WTC11 (cell line): ENCODE results near the gene CYB5A. TPM values are rescaled to one million over a fixed set of nuclear protein-coding genes. Genes with fewer than 3 reads are reported as not detected.

ENCODE experiments used
- ATAC-seq: fragments of 200-7000 bp; cut with Tn5 transposase; 2 replicates; pipeline ENCODE4 v1.10.0; 2021; ENCODE audit warnings: mild to moderate bottlenecking, moderate library complexity
- CTCF ChIA-PET: fragments of 300-600 bp; sonication (Branson Sonifier 250); formaldehyde crosslinking; loops from one replicate; lab custom pipeline; 2021; ENCODE audit warnings: antibody characterized with exemption; lab: Charles Lee
- POLR2A ChIA-PET: fragments of 350-600 bp; sonication (Branson Sonifier 250); formaldehyde crosslinking; loops from one replicate; lab custom pipeline; 2021; ENCODE audit warnings: antibody characterized with exemption; lab: Charles Lee
- DNase-seq: peaks from one replicate; pipeline ENCODE4 v3.0.0; 2021; ENCODE audit warnings: low spot score
- H3K27ac Mint-ChIP-seq: 2 replicates; pipeline ENCODE4 v1.8.0; 2021; ENCODE audit warnings: mixed read lengths
- H3K27me3 Mint-ChIP-seq: 2 replicates; pipeline ENCODE4 v1.8.0; 2021; ENCODE audit warnings: low read depth, mild to moderate bottlenecking, moderate library complexity, mixed read lengths
- H3K36me3 Mint-ChIP-seq: 2 replicates; pipeline ENCODE4 v1.8.0; 2021; ENCODE audit warnings: mixed read lengths
- H3K4me1 Mint-ChIP-seq: 2 replicates; pipeline ENCODE4 v1.8.0; 2022; ENCODE audit warnings: mixed read lengths
- H3K4me3 Mint-ChIP-seq: 2 replicates; pipeline ENCODE4 v1.8.0; 2021; ENCODE audit warnings: mild to moderate bottlenecking, moderate library complexity, mixed read lengths
- H3K9me3 Mint-ChIP-seq: 2 replicates; pipeline ENCODE4 v1.8.0; 2021; ENCODE audit warnings: mixed read lengths
- CREB1 ChIP-seq: sonication (generic); formaldehyde crosslinking; IDR thresholded peaks from 2 replicates; pipeline ENCODE4 v1.8.0; 2023; ENCODE audit warnings: mild to moderate bottlenecking, missing genetic modification reagents
- FOXJ3 ChIP-seq: sonication (generic); formaldehyde crosslinking; IDR thresholded peaks from 2 replicates; pipeline ENCODE4 v1.9.0; 2021; ENCODE audit warnings: missing genetic modification reagents, mild to moderate bottlenecking, borderline replicate concordance
- GRHL2 ChIP-seq: fragments of 250-450 bp; sonication (Bioruptor Pico); IDR thresholded peaks from 2 replicates; pipeline ENCODE4 v1.8.0; 2022; ENCODE audit warnings: mild to moderate bottlenecking, moderate library complexity; ENCODE audit not compliant: insufficient replicate concordance, severe bottlenecking
- JUN ChIP-seq: sonication (generic); formaldehyde crosslinking; IDR thresholded peaks from 2 replicates; pipeline ENCODE4 v1.8.0; 2023; ENCODE audit warnings: mild to moderate bottlenecking, missing genetic modification reagents
- NR3C1 ChIP-seq: sonication (generic); formaldehyde crosslinking; conservative IDR thresholded peaks from 2 replicates; pipeline ENCODE4 v1.8.1; 2023; ENCODE audit warnings: low read depth, mild to moderate bottlenecking, missing genetic modification reagents
- RELA ChIP-seq: sonication (generic); formaldehyde crosslinking; IDR thresholded peaks from 2 replicates; pipeline ENCODE4 v1.8.1; 2022; ENCODE audit warnings: missing genetic modification reagents, mild to moderate bottlenecking, borderline replicate concordance
- TEAD1 ChIP-seq: sonication (generic); formaldehyde crosslinking; IDR thresholded peaks from 2 replicates; pipeline ENCODE4 v1.8.0; 2022; ENCODE audit warnings: mild to moderate bottlenecking, missing genetic modification reagents
- ZNF219 ChIP-seq: sonication (generic); formaldehyde crosslinking; IDR thresholded peaks from 2 replicates; pipeline ENCODE4 v1.8.0; 2023; ENCODE audit warnings: missing genetic modification reagents, mild to moderate bottlenecking, borderline replicate concordance
- ZNF396 ChIP-seq: fragments of 250-450 bp; sonication (Bioruptor Pico); IDR thresholded peaks from 2 replicates; pipeline ENCODE4 v1.8.0; 2021; ENCODE audit warnings: mild to moderate bottlenecking, moderate library complexity, borderline replicate concordance
- total RNA-seq: library from RNA; stranded (reverse); gene quantifications from 3 replicates; pipeline ENCODE4 v1.2.3, GENCODE V29; 2021
- TF ChIP-seq, protein P1 (sequence below): sonication (generic); formaldehyde crosslinking; IDR thresholded peaks from 2 replicates; pipeline ENCODE4 v1.8.1; 2023; ENCODE audit warnings: mild to moderate bottlenecking, missing genetic modification reagents
- TF ChIP-seq, protein P2 (sequence below): fragments of 250-450 bp; sonication (Bioruptor Pico); IDR thresholded peaks from 2 replicates; pipeline ENCODE4 v2.1.2; 2022; ENCODE audit warnings: mild to moderate bottlenecking, moderate library complexity
- TF ChIP-seq, protein P3 (sequence below): sonication (generic); formaldehyde crosslinking; IDR thresholded peaks from 2 replicates; pipeline ENCODE4 v1.8.1; 2022; ENCODE audit warnings: mild to moderate bottlenecking, moderate library complexity, missing genetic modification reagents
- TF ChIP-seq, protein P4 (sequence below): fragments of 250-450 bp; sonication (Bioruptor Pico); conservative IDR thresholded peaks from 2 replicates; pipeline ENCODE4 v1.9.0; 2021; ENCODE audit warnings: mild to moderate bottlenecking
- TF ChIP-seq, protein P5 (sequence below): sonication (generic); formaldehyde crosslinking; IDR thresholded peaks from 2 replicates; pipeline ENCODE4 v1.8.1; 2023; ENCODE audit warnings: mild to moderate bottlenecking, missing genetic modification reagents, moderate library complexity
- TF ChIP-seq, protein P6 (sequence below): sonication (generic); formaldehyde crosslinking; IDR thresholded peaks from 2 replicates; pipeline ENCODE4 v1.8.0; 2023; ENCODE audit warnings: missing genetic modification reagents, mild to moderate bottlenecking, borderline replicate concordance

CYB5A gene
- total RNA-seq, 1 experiment from 2014 or later: 127 TPM

DNA sequence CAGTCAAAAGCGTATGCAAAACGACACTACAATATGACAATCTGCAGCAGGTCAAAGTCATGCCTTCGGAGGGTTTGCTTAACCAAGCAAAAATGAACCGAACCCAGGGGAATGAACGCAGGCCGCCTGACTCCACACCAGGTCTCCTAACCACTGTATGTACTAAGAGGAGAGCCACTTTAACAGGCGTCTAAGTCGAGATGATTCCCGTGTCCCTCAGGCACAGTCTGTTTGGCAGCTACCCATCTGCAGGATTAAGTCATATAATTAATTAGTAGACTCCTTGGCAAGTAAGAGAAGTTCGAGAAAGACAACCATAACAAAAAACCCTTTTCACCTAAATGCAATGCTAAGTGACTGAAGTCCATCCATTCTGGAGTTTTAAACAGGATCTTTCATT is 15.2 kb downstream of the CYB5A start:
- CTCF ChIA-PET: interaction anchor here (1.3 kb wide), 1 partner anchor 8 kb away, joined by 4 read pairs; no protein-coding TSS in a partner anchor
- H3K4me1 Mint-ChIP-seq: peaks cover 76% of the 10 kb centered on the region
- H3K36me3 Mint-ChIP-seq: peaks cover 47% of the 10 kb centered on the region
- DNase-seq (no peak), ATAC-seq (no peak)
- TF ChIP-seq, protein P1, sequence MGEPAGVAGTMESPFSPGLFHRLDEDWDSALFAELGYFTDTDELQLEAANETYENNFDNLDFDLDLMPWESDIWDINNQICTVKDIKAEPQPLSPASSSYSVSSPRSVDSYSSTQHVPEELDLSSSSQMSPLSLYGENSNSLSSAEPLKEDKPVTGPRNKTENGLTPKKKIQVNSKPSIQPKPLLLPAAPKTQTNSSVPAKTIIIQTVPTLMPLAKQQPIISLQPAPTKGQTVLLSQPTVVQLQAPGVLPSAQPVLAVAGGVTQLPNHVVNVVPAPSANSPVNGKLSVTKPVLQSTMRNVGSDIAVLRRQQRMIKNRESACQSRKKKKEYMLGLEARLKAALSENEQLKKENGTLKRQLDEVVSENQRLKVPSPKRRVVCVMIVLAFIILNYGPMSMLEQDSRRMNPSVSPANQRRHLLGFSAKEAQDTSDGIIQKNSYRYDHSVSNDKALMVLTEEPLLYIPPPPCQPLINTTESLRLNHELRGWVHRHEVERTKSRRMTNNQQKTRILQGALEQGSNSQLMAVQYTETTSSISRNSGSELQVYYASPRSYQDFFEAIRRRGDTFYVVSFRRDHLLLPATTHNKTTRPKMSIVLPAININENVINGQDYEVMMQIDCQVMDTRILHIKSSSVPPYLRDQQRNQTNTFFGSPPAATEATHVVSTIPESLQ (CRISPR knock-in tag): no peak
- TF ChIP-seq NR3C1 (CRISPR knock-in tag) (no peak), JUN (CRISPR knock-in tag) (no peak), FOXJ3 (CRISPR knock-in tag) (no peak), ZNF219 (CRISPR knock-in tag) (no peak)
- peak overlapping the region; percentile 48; the same call in 1 of the 2 replicates for H3K27ac Mint-ChIP-seq
- 0 out of 2 replicates have a peak, but pooled peaks cover 3% of the 10 kb centered on the region for H3K9me3 Mint-ChIP-seq
- no peak overlapping the region for H3K4me3 Mint-ChIP-seq
- POLR2A ChIA-PET: interaction anchor here (1.6 kb wide), 1 partner anchor 36 kb away, joined by 3 read pairs; no protein-coding TSS in a partner anchor
- H3K27me3 Mint-ChIP-seq: no peaks in the 10 kb centered on the region

DNA sequence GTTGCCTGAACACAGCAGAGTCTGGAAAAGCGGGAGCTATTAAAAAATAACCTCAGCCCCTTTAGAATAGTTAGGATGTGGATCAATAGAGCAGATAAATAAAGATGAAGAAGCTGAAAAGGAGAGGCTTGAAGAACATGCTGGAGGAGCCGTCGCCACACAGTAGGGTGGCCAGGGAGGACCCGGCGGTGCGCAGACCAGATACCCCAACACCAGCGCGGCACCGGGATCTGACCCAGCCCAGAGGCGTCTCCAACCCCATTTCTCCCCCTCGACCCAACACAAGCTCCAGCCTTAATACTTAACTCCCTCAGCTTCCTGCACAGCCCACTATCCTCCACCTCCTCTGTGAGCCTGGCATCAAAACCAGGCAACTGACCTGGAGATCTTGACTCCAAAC is 16.0 kb downstream of the CYB5A start:
- ChIA-PET CTCF (no interaction called here), POLR2A (interaction anchor here (1.6 kb wide), 1 partner anchor 35 kb away, joined by 3 read pairs; no protein-coding TSS in a partner anchor)
- Mint-ChIP-seq H3K36me3 (peaks cover 47% of the 10 kb centered on the region), H3K9me3 (0 out of 2 replicates have a peak, but pooled peaks cover 3% of the 10 kb centered on the region), H3K4me3 (no peak overlapping the region), H3K4me1 (peaks cover 68% of the 10 kb centered on the region), H3K27me3 (no peaks in the 10 kb centered on the region), H3K27ac (peak overlapping the region; percentile 24; the same call in 1 of the 2 replicates)
- ATAC-seq: no peak
- DNase-seq: no peak
- TF ChIP-seq TEAD1 (no peak), ZNF396 (CRISPR knock-in tag) (no peak), RELA (CRISPR knock-in tag) (no peak), GRHL2 (CRISPR knock-in tag) (no peak), CREB1 (CRISPR knock-in tag) (no peak)
- TF ChIP-seq, protein P2, sequence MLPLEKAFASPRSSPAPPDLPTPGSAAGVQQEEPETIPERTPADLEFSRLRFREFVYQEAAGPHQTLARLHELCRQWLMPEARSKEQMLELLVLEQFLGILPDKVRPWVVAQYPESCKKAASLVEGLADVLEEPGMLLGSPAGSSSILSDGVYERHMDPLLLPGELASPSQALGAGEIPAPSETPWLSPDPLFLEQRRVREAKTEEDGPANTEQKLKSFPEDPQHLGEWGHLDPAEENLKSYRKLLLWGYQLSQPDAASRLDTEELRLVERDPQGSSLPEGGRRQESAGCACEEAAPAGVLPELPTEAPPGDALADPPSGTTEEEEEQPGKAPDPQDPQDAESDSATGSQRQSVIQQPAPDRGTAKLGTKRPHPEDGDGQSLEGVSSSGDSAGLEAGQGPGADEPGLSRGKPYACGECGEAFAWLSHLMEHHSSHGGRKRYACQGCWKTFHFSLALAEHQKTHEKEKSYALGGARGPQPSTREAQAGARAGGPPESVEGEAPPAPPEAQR (CRISPR knock-in tag): no peak
- TF ChIP-seq, protein P3, sequence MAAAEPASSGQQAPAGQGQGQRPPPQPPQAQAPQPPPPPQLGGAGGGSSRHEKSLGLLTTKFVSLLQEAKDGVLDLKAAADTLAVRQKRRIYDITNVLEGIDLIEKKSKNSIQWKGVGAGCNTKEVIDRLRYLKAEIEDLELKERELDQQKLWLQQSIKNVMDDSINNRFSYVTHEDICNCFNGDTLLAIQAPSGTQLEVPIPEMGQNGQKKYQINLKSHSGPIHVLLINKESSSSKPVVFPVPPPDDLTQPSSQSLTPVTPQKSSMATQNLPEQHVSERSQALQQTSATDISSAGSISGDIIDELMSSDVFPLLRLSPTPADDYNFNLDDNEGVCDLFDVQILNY: no peak
- TF ChIP-seq, protein P4, sequence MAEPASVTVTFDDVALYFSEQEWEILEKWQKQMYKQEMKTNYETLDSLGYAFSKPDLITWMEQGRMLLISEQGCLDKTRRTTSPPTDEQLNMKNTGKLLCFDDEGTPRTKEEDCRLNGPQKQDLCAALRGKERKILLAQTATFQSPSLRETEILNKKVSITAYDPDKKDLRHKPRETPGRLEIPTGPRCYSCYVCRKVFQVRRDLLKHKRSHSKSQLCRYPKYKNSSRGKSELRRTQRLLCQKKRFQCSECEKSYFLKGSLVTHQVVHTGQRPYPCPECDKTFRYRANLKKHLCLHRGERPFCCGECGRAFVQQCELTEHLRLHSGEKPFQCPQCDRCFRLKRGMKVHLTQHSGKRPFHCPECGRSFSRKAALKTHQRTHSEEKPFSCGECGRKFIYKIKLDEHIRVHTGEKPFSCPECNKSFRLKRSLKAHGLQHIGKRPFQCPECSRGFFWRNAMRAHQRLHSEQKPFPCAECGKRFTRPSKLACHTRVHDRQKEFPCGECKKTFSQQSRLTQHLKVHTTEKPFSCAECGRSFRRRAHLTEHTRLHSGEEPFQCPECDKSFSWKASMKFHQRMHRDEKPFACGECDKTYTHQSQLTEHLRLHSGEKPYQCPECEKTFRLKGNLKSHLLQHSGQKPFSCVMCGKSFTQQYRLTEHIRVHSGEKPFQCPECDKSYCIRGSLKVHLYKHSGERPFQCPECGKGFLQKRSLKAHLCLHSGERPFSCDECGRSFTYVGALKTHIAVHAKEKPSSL (CRISPR knock-in tag): no peak
- TF ChIP-seq, protein P5, sequence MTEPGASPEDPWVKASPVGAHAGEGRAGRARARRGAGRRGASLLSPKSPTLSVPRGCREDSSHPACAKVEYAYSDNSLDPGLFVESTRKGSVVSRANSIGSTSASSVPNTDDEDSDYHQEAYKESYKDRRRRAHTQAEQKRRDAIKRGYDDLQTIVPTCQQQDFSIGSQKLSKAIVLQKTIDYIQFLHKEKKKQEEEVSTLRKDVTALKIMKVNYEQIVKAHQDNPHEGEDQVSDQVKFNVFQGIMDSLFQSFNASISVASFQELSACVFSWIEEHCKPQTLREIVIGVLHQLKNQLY (CRISPR knock-in tag): no peak
- TF ChIP-seq, protein P6, sequence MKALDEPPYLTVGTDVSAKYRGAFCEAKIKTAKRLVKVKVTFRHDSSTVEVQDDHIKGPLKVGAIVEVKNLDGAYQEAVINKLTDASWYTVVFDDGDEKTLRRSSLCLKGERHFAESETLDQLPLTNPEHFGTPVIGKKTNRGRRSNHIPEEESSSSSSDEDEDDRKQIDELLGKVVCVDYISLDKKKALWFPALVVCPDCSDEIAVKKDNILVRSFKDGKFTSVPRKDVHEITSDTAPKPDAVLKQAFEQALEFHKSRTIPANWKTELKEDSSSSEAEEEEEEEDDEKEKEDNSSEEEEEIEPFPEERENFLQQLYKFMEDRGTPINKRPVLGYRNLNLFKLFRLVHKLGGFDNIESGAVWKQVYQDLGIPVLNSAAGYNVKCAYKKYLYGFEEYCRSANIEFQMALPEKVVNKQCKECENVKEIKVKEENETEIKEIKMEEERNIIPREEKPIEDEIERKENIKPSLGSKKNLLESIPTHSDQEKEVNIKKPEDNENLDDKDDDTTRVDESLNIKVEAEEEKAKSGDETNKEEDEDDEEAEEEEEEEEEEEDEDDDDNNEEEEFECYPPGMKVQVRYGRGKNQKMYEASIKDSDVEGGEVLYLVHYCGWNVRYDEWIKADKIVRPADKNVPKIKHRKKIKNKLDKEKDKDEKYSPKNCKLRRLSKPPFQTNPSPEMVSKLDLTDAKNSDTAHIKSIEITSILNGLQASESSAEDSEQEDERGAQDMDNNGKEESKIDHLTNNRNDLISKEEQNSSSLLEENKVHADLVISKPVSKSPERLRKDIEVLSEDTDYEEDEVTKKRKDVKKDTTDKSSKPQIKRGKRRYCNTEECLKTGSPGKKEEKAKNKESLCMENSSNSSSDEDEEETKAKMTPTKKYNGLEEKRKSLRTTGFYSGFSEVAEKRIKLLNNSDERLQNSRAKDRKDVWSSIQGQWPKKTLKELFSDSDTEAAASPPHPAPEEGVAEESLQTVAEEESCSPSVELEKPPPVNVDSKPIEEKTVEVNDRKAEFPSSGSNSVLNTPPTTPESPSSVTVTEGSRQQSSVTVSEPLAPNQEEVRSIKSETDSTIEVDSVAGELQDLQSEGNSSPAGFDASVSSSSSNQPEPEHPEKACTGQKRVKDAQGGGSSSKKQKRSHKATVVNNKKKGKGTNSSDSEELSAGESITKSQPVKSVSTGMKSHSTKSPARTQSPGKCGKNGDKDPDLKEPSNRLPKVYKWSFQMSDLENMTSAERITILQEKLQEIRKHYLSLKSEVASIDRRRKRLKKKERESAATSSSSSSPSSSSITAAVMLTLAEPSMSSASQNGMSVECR: no peak
